NCI-H2029 treated with DMSO at 0.1 percent for 48 hours (cell line): ENCODE measurements around the gene STT3A.

Experiments
- DNase-seq: peaks from one replicate; lab custom pipeline; 2025; lab: John Stamatoyannopoulos, UW

Gene STT3A

DNA sequence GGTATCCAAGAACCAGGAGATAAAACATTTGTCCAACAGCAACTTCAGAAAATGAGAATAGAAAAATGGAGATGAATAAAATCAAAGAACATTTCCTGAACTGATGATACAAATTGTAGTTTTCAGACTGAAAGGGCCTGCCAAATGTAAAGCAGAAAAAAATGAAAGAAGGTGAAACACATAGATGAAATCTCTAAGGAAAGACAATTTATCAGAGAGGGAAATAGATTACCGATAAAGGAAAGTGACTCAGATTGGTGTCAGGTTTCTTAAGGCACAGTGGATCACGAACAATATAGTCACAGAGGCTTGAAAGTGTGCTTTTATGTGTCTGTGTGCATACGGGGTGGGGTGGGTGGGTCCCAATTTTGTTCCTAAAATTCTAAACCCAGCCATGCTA is 4.1 kb upstream of the STT3A start:
- no peak for DNase-seq

- DNase-seq: no peak
Measured at GRCh38 chr11:125591649-125592304, 875 bp upstream of the STT3A start.

DNA sequence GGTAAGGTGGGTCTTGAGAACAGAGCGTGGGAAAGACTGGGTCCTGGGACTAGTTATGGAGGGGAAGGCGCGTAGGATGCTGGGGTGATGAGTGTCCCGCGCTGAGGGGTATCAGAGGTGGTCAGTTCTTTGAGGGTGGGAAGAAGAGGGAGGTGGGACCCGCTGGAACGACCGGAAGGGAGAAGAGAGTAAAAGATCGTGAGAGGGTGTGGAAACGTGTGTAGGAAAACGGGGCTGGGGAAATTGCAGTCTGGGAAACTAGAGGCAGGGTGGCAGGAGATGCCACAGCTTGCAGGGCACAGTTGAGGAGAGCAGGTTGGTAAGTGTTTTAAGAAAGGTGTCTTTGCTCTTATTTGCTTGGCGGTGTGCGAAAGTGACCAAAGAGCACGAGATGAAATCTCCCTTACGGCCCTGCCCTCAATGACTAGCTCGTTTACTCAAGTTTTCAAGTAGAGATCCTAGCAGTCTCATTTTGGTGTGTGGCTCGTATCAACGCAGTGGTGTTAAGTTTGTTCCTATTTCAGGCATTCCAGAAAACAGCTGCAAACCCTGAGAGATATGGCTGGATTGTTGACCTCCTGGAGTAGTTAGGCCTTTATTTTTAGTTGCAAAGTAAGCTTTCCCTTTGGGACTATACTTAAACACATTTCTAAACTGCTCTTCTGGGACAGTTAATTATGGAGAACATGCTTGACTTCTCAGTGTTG is 615 bp downstream of the STT3A start:
- DNase-seq: peak; percentile 10

- no peak for DNase-seq
Measured at GRCh38 chr11:125594958-125595357, 2.3 kb downstream of the STT3A start.

GRCh38 chr11:125600663-125601062 is 8.0 kb downstream of the STT3A start:
- no peak for DNase-seq

DNA sequence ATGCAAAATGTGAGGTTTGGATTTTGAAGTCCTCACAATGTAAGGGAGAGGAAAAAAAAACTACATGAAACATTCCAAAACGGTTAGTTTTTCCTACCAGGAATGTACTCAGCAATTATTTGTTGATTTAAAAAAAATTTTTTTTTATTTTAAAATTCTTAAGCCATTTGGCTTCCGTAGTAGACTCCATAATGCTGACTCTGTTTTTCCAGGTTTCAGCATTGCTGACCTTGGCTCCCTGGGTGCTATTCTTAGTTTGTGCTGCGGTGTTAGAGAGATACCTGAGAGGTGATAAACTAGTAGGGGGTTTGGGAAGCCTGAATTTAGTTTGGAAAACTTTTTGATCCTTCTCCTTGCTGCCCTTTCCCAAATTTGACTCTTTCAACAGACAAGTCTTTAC is 10.6 kb downstream of the STT3A start:
- DNase-seq: no peak

- no peak for DNase-seq
Measured at GRCh38 chr11:125605417-125605816, 12.8 kb downstream of the STT3A start.

GRCh38 chr11:125609545-125609944 is 16.9 kb downstream of the STT3A start:
- DNase-seq: no peak

- no peak for DNase-seq
Measured at GRCh38 chr11:125618383-125618782, 25.7 kb downstream of the STT3A start.

GRCh38 chr11:125621995-125622394 is 29.3 kb downstream of the STT3A start:
- DNase-seq: no peak

DNA sequence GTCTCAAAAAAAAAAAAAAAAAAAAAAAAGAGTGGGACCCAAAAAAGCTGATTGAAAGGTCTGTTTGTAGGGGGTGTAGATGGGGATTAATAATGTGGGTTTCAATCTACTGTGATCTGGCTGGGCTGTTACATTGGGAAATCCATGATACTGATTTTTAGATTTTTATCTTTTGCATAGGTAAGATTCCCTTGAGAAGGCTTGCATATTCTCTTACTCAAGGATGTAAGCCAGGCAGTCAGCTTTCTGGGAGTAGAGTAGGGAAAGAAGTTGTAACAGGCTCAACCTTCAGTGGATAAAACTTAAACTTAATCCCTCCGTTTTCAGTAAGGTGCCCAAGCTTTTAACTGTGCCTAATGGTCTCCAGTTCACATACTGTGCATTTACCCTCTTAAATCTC is 30.4 kb downstream of the STT3A start:
- DNase-seq: no peak

DNA sequence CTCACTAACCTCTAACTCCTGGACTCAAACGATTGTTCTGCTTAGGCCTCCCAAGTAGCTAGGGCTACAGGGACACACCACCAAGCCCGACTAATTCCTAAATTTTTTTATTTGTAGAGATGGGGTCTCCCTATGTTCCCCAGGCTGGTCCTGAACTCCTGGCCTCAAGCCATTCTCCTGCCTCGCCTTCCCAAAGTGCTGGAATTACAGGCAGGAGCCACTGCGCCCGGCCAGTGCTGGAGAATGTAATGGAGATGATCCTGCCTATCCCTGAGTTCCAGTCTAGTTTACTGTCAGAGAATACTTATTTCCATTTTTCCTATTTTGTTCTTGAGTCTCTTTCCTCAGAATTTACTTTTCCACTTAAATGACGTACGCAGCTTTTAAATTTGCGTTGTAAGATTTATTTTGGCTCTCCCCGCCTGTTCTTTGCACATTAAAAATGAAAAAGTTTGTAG is 32.1 kb downstream of the STT3A start, which contains the start of gene CHEK1:
Gene CHEK1, plus strand, starts transcription at position 408 of the 458 bp plus-strand sequence. CDS start 1,606 bp downstream, outside the sequence.
- no peak for DNase-seq

GRCh38 chr11:125625225-125625629 is 32.6 kb downstream of the STT3A start:
- no peak for DNase-seq

GRCh38 chr11:125625630-125626287 is 33.1 kb downstream of the STT3A start:
- DNase-seq: peak; percentile 65

GRCh38 chr11:125626288-125626950 is 33.8 kb downstream of the STT3A start:
- DNase-seq: peak; percentile 16

GRCh38 chr11:125627236-125627910 is 34.7 kb downstream of the STT3A start:
- no peak for DNase-seq

DNA sequence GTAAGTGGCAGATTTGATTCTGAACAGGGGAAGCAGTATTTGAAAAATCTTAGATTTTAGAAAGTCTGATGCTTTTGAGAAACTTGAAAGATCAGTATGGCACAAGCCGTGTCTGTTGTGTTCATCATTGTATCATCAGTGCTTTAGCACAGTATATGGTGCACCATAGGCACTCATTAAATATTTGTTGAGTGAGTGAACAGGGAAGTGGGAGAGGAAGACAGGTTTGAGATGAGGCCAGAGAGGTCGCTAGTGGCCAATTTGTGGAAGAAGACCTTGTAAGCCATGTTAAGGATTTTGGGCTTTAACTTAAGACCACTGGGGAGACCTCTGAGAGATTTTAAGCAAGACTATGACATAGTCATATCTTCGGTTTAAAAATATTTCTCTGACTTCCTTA is 45.2 kb downstream of the STT3A start:
- DNase-seq: no peak

DNA sequence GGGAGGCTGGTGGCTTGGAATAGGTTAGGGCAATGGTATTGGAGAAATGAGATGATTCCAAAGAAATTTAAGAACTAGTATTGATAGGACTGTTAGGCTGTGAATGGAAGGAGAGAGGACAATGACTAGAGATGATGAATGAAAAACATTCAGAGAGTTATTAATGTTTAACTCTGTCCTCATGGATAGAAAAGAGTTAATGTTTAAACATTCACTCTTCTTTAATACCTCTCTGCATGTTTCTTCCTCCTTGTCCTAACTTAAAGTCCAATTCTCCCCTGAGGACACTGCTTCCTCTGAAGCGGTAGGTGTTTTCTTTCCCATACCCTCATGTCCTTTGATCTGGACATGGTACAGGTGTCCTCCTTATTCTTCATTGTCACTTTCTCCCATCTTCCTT is 45.7 kb downstream of the STT3A start:
- no peak for DNase-seq

DNA sequence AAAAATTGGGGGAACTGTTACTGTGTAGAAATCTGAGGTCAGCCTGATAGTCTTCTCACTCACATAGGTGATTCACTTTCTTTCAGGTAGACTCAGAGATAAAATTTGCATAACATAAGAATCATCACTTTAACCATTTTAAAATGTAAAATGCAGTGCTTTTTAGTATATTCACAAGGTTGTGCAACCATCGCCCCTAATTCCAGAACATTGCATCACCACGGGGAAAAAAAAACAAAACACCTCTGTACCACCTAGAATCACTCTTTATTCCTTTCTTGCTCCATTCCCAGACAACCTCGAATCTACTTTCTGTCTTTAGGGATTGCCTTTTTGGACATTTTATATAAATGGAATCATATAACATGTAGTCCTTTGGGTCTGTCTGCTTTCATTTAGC is 53.2 kb downstream of the STT3A start:
- no peak for DNase-seq

DNA sequence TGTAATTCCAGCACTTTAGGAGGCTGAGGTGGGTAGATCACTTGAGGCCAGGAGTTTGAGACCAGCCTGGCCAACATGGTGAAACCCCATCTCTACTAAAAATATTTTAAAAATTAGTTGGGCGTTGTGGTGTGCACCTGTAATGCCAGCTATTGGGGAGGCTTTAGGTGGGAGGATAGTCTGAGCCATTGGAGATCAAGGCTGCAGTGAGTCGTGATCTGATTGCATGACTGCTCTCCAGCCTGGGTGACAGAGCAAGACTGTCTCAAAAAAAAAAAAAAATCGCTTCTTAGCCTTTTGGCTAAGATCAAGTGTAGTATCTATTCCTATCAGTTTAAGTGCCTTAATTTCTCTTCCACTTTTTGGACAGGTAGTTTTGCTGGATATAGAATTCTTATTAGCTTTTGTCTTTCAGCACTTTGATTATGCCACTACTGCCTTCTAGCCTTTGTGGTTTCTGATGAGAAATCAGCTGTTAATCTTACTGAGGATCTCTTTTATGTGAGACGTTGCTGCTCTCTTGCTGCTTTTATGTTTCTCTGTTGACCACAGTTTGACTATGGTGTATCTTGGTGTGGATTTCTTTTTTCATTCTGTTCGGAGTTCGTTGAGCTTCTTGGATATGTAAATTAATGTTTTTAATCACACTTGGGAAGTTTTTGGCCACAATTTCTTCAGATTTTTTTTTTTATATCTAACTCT is 57.0 kb downstream of the STT3A start:
- no peak for DNase-seq

DNA sequence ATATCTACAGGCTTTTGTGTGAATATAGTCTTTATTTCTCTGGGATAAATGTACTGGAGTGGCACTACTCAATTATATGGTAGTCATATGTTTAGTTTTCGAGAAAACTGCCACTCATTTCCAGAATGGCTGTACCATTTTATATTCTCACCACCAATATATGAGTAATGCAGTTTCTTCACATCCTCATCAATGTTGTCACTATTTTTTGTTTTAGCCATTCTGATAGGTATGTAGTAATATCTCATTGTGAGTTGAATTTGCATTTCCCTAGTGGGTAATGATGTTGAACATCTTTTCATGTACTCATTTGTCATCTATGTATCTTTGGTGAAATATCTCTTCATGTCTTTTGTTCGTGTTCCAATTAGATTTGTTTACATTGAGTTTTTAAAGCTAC is 70.0 kb downstream of the STT3A start:
- DNase-seq: peak; percentile 14
